ENCODE data around the gene LTBP2.
"Not testable (repeated sequence)": the region's sequence is repeated elsewhere in the genome, so short reads cannot be mapped to it uniquely, and the experiment has no call there.

The LTBP2 gene

DNA sequence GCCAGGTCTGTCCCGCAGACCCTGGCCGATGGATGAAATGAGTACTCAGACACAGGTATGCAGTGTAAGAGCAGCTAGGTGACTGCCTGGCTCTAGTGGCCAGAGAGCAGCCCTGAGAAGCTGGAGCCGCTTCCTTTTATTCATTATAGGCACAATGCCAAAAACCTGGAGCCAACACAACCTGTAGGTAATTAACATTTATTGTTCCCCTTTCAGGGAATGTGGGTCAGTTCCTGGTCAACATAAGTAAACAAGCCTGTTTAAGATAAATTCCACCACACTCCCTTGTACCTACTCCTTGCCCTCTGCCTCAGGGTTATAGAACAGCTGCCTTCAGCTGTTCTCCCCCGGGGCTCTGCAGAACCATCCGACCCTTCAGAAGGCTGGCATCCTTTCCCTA is 157.6 kb downstream of the LTBP2 start:
- DNase-seq (ENCODE audit: low read depth, low spot score) = not testable (repeated sequence)
